HL-60 (cell line): ENCODE results near the gene ARHGAP40.
A peak's percentile ranks its signal among the peaks of the same experiment; 100 is the strongest.

Experiments
- DNase-seq, 2 experiments: peaks; one replicate each; pipeline ENCODE4 v3.0.0-alpha.2; 2010 to 2020; ENCODE audit warnings: low read depth in 1 of 2, low spot score in 1 of 2
- H3K27ac ChIP-seq: fragments of 250-450 bp; sonication (Bioruptor Pico); replicated peaks from 2 replicates; pipeline ENCODE4 v1.5.1; 2020; ENCODE audit warnings: mild to moderate bottlenecking, moderate library complexity
- H3K27me3 ChIP-seq: fragments of 250-450 bp; sonication (Bioruptor Pico); 2 replicates; pipeline ENCODE4 v1.5.1; 2021; ENCODE audit warnings: mild to moderate bottlenecking, moderate library complexity; ENCODE audit not compliant: insufficient read depth, poor library complexity, severe bottlenecking
- H3K4me3 ChIP-seq: replicated peaks from 2 replicates; pipeline ENCODE4 v1.5.1; 2011; ENCODE audit warnings: mild to moderate bottlenecking, control low read depth, low read length; ENCODE audit not compliant: insufficient read depth
- CTCF ChIP-seq: IDR thresholded peaks from one replicate; pipeline ENCODE4 v1.5.1; 2011; ENCODE audit warnings: low read length, control low read depth, inconsistent platforms; ENCODE audit not compliant: insufficient read depth
- GABPA ChIP-seq: IDR thresholded peaks from 2 replicates; pipeline ENCODE4 v1.6.1; 2012; ENCODE audit warnings: low read depth
- POLR2AphosphoS5 ChIP-seq: IDR thresholded peaks from 2 replicates; pipeline ENCODE4 v1.6.1; 2012; ENCODE audit warnings: low read depth
- SPI1 ChIP-seq: IDR thresholded peaks from 2 replicates; pipeline ENCODE4 v1.6.1; 2012; ENCODE audit warnings: low read depth, mild to moderate bottlenecking, borderline replicate concordance
- TF ChIP-seq, protein P1 (sequence below): IDR thresholded peaks from 2 replicates; pipeline ENCODE4 v1.6.1; 2012; ENCODE audit warnings: low read depth; ENCODE audit not compliant: insufficient replicate concordance

Gene ARHGAP40

DNA sequence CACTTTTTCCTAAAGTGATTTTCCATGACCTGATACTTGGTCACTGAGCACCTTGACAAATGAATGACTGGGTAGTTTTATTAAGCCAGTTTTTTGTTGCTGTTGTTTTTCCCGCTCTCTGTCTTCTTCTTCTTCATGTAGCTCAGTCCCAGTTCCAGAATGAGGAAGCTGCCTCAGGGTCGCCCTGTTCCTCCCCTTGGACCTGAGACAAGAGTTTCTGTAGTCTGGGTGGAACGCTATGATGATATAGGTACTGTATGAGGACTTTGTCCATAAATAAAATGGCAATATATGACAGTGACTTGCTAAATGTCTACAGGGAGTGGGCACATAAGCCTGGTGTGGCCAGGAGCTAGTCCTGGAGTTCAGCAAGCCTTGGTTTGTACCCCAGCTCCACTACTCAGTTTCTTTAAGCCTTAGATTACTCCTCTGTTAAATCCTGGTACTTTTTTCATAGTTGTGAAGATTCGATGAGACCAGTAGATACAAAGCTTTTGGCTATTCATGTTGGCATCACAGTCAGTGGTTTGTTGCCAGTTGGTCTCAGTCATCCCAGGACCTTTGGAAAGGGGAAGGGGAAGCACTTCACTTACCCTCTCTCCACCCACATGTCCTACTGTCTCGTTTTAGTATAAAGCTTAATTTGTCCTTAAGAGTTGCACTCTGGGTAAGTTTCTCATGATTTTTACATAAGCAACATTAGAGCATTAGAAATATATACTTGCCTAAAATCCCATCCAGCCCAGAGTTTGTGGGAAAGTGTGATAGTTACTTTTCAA is 31.7 kb upstream of the ARHGAP40 start:
- no peak overlapping the region for H3K4me3 ChIP-seq
- DNase-seq: peak in 1 of 2 experiments; percentile 50
- H3K27ac ChIP-seq: 0 out of 2 replicates have a peak overlapping the region, but pooled peaks have one; percentile 11
- H3K27me3 ChIP-seq: no peaks in the 10 kb centered on the region
- TF ChIP-seq, protein P1, sequence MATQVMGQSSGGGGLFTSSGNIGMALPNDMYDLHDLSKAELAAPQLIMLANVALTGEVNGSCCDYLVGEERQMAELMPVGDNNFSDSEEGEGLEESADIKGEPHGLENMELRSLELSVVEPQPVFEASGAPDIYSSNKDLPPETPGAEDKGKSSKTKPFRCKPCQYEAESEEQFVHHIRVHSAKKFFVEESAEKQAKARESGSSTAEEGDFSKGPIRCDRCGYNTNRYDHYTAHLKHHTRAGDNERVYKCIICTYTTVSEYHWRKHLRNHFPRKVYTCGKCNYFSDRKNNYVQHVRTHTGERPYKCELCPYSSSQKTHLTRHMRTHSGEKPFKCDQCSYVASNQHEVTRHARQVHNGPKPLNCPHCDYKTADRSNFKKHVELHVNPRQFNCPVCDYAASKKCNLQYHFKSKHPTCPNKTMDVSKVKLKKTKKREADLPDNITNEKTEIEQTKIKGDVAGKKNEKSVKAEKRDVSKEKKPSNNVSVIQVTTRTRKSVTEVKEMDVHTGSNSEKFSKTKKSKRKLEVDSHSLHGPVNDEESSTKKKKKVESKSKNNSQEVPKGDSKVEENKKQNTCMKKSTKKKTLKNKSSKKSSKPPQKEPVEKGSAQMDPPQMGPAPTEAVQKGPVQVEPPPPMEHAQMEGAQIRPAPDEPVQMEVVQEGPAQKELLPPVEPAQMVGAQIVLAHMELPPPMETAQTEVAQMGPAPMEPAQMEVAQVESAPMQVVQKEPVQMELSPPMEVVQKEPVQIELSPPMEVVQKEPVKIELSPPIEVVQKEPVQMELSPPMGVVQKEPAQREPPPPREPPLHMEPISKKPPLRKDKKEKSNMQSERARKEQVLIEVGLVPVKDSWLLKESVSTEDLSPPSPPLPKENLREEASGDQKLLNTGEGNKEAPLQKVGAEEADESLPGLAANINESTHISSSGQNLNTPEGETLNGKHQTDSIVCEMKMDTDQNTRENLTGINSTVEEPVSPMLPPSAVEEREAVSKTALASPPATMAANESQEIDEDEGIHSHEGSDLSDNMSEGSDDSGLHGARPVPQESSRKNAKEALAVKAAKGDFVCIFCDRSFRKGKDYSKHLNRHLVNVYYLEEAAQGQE: no peak
- peak; percentile 55; the same call in 1 of the 2 replicates for TF ChIP-seq SPI1

GRCh38 chr20:38573413-38573812 is 28.2 kb upstream of the ARHGAP40 start:
- TF ChIP-seq SPI1: no peak
- no peak for TF ChIP-seq CTCF
- TF ChIP-seq POLR2AphosphoS5: no peak
- TF ChIP-seq GABPA: no peak
- TF ChIP-seq, protein P1: no peak
- H3K4me3 ChIP-seq: no peak overlapping the region
- H3K27me3 ChIP-seq: no peaks in the 10 kb centered on the region
- H3K27ac ChIP-seq: no peak overlapping the region
- no peak for DNase-seq

DNA sequence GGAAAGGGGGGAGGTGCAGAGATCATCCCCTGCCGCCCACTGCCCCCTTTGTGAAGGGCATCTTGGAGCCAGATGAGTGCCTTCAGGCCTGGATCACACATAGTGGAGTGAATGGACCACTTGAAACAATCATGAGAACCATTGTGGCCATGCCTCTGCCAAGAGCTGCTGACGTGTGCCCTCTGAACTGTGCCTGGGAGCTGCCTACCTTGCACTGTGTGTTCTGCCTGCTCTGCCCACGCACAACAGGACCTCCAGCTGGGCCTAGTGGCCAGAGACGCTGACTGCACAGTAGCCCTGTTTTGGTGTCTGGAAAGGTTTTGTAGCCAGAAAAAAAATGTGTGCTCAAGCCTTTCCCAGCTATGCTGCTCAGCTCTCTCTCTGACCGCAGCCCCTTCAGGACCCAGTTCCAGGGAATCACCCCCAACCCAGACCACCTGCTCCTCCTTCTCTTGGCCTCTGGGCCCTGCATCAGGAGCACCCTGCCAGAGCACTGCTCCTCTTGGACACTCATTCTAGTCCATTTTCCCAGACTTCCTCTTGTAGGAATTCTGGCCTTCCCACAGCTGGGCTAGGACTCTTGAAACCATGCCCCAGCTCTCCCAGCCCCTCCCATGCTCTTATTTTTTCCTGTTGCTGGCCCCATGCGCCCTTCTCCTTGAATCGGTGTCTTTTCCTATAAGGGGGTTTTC is 22.2 kb upstream of the ARHGAP40 start:
- Histone ChIP-seq H3K27me3 (peaks cover 4% of the 10 kb centered on the region), H3K27ac (no peak overlapping the region), H3K4me3 (no peak overlapping the region)
- no peak for DNase-seq
- TF ChIP-seq SPI1 (no peak), GABPA (no peak), CTCF (no peak), POLR2AphosphoS5 (no peak)
- TF ChIP-seq, protein P1: no peak
